PC-9 (cell line): Measurements from ENCODE around the gene NFIX.

ENCODE experiments used
- CTCF ChIP-seq: fragments of 200-600 bp; sonication (generic); conservative IDR thresholded peaks from 2 replicates; pipeline ENCODE4 v1.6.1; 2017; ENCODE audit warnings: mixed run types, antibody characterized with exemption, mild to moderate bottlenecking, moderate library complexity
- EZH2 ChIP-seq: fragments of 200-600 bp; sonication (generic); IDR thresholded peaks from 2 replicates; pipeline ENCODE4 v1.8.0; 2017; ENCODE audit warnings: antibody characterized with exemption, low read depth

- TF ChIP-seq CTCF (no peak), EZH2 (no peak)
These were observed 107.6 kb downstream of the NFIX start, which contains the start of gene LYL1 for GRCh38 chr19:13102666-13103580.
